Stimulated activated naive CD8-positive, alpha-beta T cell treated with anti-CD3 and anti-CD28 coated beads, Interleukin-15, Interleukin-2, amounts not matched to agents 100 U/mL and 50 U/mL, for 24 hours (primary cell): Measurements from ENCODE around the gene ERG.

Experiments
- ATAC-seq: fragments of 150-1000 bp; cut with Tn5 transposase; one replicate; pipeline ENCODE4 v1.10.0; 2021
- DNase-seq: peaks from one replicate; pipeline ENCODE4 v3.0.0; 2021

The ERG gene

GRCh38 chr21:38498057-38498833 lies at the start of gene ERG:
ERG (minus strand) TSS chr21:38498477; CDS start chr21:38498380, 97 bp downstream.
- DNase-seq (no peak), ATAC-seq (no peak)

- ATAC-seq, result no peak
- DNase-seq, result no peak
Observed at GRCh38 chr21:38544661-38545060, 46.4 kb upstream of the ERG start.

GRCh38 chr21:38542263-38542662 lies 44.0 kb upstream of the ERG start:
- DNase-seq, result no peak
- no peak for ATAC-seq

GRCh38 chr21:38538353-38538752 lies 40.1 kb upstream of the ERG start:
- no peak for ATAC-seq
- no peak for DNase-seq

- DNase-seq (no peak), ATAC-seq (no peak)
Observed at GRCh38 chr21:38534591-38534990, 36.3 kb upstream of the ERG start.

GRCh38 chr21:38533887-38534286 lies 35.6 kb upstream of the ERG start:
- DNase-seq, result no peak
- ATAC-seq, result no peak

- ATAC-seq (no peak), DNase-seq (no peak)
Observed at GRCh38 chr21:38531591-38531990, 33.3 kb upstream of the ERG start.

- ATAC-seq (no peak), DNase-seq (no peak)
Observed at GRCh38 chr21:38531039-38531541, 32.8 kb upstream of the ERG start.

- no peak for DNase-seq
- ATAC-seq, result no peak
Observed at GRCh38 chr21:38527737-38528136, 29.5 kb upstream of the ERG start.

- no peak for DNase-seq
- ATAC-seq, result no peak
Observed at GRCh38 chr21:38525454-38525853, 27.2 kb upstream of the ERG start.

GRCh38 chr21:38524168-38525153 lies 26.2 kb upstream of the ERG start:
- DNase-seq (no peak), ATAC-seq (no peak)

- no peak for ATAC-seq
- no peak for DNase-seq
Observed at GRCh38 chr21:38520511-38520910, 22.2 kb upstream of the ERG start.

- ATAC-seq (no peak), DNase-seq (no peak)
Observed at GRCh38 chr21:38511662-38512243, 13.5 kb upstream of the ERG start.

- DNase-seq (no peak), ATAC-seq (no peak)
Observed at GRCh38 chr21:38511198-38511597, 12.9 kb upstream of the ERG start.

GRCh38 chr21:38507374-38507942 lies 9.2 kb upstream of the ERG start:
- DNase-seq (no peak), ATAC-seq (no peak)

- ATAC-seq, result no peak
Observed at GRCh38 chr21:38506661-38507281, 8.5 kb upstream of the ERG start.

GRCh38 chr21:38505654-38506523 lies 7.6 kb upstream of the ERG start:
- ATAC-seq (peak; percentile 36), DNase-seq (peak; percentile 12)

More at GRCh38 chr21:38506661-38507281, 8.5 kb upstream of the ERG start:
- DNase-seq, result no peak

- ATAC-seq (no peak), DNase-seq (no peak)
Observed at GRCh38 chr21:38504066-38504465, 5.8 kb upstream of the ERG start.

GRCh38 chr21:38503583-38503982 lies 5.3 kb upstream of the ERG start:
- no peak for DNase-seq
- ATAC-seq, result no peak

GRCh38 chr21:38500073-38500472 lies 1.8 kb upstream of the ERG start:
- ATAC-seq (no peak), DNase-seq (no peak)

- DNase-seq (no peak), ATAC-seq (no peak)
Observed at GRCh38 chr21:38499296-38499695, 1.0 kb upstream of the ERG start.
